CD4-positive, alpha-beta T cell treated with Interleukin-12 subunit alpha and Interleukin-12 subunit beta, for 1 hour (primary cell): ENCODE results near the gene LRP1B.

ENCODE experiments used
- DNase-seq: peaks from one replicate; pipeline ENCODE4 v3.0.0-alpha.2; 2020

LRP1B gene

DNA sequence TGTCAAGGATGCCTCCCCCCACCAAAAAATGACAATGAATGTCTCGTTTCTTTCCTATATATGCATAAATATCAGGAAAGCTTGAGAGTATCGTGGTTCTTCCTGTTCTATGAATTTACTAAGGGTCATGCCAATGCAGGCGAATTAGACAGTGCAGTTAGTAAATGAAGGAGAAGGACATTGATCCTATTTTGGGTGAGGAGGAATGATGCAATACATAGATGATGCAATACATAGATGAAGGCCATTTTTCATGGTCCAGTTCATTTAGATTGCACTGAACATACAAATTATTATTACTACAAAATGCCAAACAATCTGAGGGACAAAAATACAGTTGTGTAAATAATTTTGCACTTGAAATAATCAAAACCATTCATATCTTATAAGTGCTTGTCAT is 1265.0 kb downstream of the LRP1B start:
- no peak for DNase-seq

GRCh38 chr2:140863713-140864112 is 1267.1 kb downstream of the LRP1B start:
- DNase-seq, result no peak

GRCh38 chr2:140862181-140862580 is 1268.6 kb downstream of the LRP1B start:
- DNase-seq, result no peak

DNA sequence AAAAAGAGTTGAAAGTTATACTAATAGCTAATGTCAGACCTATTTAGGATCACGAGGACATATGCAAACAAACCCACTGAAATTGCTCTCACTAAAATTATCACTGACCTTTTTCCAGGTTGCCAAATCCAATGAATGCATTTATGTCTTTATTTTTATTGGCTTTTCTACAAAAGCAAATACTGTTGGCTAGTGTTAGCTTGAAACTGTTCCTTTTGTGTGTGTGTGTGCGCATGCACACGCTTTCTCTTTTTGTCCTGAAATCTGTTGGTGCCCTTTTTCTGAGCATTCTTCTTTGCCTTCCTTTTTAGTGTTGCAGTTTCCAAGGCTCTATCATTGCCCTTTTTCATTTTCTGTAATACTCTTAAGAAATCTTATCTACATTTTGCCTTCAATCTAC is 1269.2 kb downstream of the LRP1B start:
- no peak for DNase-seq

GRCh38 chr2:140855471-140855870 is 1275.3 kb downstream of the LRP1B start:
- DNase-seq, result no peak

DNA sequence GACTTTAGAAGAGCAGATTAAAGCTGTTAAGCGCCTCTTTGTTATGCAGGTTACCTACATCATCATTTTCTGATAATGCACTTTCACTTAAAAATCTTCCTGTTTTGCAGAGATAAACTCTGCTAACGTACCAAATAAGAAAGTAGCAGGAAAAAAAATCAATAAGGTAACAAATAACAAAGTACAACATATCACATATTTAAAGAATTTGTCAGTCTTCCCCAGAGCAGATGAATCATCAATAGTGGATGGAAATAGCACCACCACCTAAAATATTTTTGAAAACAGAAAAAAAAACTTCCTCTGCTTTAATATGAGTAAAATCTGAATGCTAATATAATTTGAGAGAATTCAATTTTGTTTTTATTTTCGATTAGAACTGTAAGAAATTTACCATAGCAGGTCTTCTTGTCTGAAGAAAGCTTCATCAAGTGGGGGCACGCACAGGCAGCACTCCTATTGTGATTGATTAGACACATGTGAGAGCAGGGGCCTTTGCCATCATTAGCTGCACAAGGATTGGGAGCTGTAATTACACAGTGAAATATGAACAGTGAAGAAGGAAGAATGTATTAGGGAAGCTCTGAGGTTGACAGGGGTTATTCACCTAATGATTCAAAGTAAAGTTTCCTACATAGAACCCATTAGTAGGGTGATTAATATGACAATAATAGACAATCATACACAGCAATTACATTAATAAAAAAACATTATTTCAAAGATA is 1279.4 kb downstream of the LRP1B start:
- DNase-seq, result no peak

GRCh38 chr2:140843186-140843585 is 1287.6 kb downstream of the LRP1B start:
- no peak for DNase-seq

DNA sequence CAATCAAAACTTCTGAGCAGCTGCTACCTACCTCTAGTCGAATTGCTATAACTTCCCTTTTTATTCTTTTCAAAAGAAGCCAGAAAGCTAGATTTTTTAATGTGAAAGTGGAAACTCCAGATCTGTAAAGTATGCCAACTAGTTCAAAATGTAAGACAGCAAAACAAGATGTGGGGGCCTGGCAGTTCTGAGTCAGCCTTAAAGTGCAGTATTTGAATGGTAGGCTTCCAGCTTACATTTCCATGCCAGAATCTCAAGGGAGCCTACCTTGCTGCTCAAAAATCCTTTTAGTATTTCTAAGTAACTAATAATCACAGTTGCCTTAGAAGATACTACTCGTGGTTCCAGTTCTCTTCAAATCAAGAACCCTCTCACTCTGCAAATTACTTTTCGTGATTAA is 1288.7 kb downstream of the LRP1B start:
- DNase-seq, result no peak

GRCh38 chr2:140841141-140841540 is 1289.7 kb downstream of the LRP1B start:
- DNase-seq, result no peak

DNA sequence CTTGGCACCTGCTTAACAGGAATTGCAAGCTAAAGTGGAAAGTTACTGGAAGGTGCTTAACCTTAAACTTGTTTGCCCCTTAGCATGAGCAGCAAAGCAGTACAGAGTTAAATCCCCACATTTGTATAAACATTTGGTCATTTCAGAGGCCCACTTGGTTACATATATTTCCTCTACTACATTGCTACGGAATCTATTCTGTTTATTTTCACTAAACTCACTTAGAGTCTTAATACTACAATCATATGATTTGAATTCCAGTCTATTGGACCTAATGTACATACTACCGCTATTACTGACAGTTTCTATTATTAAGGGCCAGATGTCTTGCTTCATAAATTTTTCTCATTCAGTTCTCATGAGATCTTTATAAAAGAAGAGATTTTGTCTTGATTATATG is 1294.0 kb downstream of the LRP1B start:
- no peak for DNase-seq

- DNase-seq, result no peak
These were observed 1295.7 kb downstream of the LRP1B start for GRCh38 chr2:140835079-140835478.

DNA sequence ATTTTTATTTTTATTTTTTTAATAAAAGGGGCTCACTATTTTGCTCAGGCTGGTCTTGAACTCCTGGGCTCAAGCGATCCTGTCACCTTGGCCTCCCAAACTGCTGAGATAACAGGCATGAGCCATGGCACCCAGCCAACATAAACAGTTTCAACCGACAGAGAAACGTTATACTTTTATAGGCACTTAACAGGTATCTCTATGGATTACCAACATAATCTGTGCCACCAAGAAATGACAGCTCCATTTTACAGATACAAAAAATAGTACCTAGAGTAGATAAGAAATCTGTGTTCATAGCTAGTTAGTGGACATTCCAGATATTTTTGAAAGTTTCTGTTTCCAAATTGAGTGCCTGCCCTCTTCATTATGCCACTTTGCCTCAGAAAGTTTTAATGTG is 1316.7 kb downstream of the LRP1B start:
- DNase-seq, result no peak

GRCh38 chr2:140808820-140809219 is 1322.0 kb downstream of the LRP1B start:
- DNase-seq, result no peak

GRCh38 chr2:140808211-140808610 is 1322.6 kb downstream of the LRP1B start:
- DNase-seq, result no peak

DNA sequence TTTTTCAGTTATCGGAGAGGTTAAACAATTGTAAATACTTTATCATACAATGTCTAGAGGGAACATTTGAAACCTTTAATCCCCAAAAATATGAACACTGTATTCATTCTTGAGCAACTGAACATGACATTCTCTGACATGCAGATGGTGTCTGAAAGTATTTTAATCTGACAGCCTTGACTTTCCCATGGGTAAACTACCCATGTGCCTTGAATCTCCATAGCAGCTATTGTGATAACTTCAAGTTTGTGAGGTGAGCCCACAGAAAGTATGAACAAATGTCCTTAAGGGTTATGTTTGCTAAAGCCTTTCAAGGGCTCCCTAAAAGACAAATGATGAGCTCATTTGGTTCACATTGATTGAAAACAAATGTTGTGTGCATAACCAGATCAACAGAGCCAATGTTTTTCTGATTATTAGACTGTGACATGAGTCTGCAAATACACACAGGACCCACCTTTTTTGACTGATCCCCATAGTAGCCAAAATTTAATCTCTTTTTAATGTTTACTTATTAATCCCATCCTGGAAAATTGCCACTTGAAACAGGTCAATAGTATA is 1326.0 kb downstream of the LRP1B start:
- DNase-seq, result no peak

DNA sequence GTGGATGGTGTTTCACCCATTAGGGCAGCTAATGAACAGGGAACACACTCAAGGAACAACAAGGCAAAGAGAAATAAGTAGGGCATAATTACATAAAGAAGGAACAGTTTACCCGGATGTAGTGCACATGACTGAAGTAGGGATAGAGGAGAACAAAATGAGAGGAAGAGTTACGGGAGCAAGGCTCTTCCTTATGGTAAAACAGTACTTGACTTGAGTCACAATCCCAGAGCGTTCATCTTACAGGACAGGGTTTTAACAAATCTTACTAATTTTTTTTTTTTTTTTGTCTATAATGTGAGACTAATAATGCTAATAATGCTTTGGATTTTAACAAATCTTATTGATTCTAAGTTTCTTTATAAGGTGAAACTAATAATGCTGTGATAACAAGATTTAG is 1329.5 kb downstream of the LRP1B start:
- DNase-seq, result no peak

GRCh38 chr2:140797718-140798117 is 1333.1 kb downstream of the LRP1B start:
- DNase-seq, result no peak

DNA sequence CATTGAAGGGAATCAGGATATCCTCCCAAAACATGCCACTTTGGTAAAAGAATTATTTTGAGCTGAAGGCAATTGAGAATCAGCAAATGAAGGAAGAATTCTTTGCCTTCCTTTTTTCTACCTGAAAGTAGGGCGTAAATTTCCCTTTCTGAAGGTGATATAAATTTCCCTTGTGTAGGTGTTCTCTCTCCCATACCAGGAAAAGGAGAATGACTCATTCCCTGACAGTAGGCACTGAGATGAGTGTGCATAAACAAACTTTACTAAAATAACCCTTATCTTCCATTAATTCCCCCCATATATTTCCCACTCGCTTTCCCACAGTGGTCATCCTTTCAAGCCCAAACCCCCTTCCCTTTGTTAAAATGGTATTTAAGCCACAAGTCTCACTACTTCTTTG is 1339.0 kb downstream of the LRP1B start:
- DNase-seq, result no peak

GRCh38 chr2:140786585-140786984 is 1344.2 kb downstream of the LRP1B start:
- DNase-seq, result no peak

- DNase-seq, result no peak
These were observed 1355.4 kb downstream of the LRP1B start for GRCh38 chr2:140775411-140775810.

DNA sequence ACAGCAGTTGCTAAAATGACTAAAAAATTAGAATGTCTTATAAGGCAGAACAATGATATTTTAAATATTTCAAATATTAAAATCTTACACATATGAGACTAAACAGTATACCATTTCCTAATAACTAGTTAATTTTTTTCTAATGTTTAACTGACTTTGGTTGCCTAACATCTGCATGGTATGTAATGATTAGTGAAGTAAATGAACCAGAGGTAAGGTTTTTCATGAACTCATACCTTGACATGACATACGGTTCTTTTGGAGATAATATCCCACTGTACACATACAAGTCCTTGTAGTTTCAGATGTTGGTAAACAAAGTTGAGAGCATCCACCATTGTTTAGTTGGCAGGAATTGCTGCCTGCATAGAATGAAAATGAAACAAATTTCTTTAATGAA is 1360.2 kb downstream of the LRP1B start:
- no peak for DNase-seq

GRCh38 chr2:140761807-140762206 is 1369.0 kb downstream of the LRP1B start:
- no peak for DNase-seq

- no peak for DNase-seq
These were observed 1371.2 kb downstream of the LRP1B start for GRCh38 chr2:140759426-140760156.

- DNase-seq, result no peak
These were observed 1383.2 kb downstream of the LRP1B start for GRCh38 chr2:140747665-140748064.
